ENCODE measurements around the gene LDHD. TPM values are rescaled to one million over a fixed set of nuclear protein-coding genes. Genes with fewer than 3 reads are reported as not detected.

The LDHD gene
- total and polyA plus RNA-seq, 2 experiments from 2014 or later = 12.7 to 21.9 TPM

DNA sequence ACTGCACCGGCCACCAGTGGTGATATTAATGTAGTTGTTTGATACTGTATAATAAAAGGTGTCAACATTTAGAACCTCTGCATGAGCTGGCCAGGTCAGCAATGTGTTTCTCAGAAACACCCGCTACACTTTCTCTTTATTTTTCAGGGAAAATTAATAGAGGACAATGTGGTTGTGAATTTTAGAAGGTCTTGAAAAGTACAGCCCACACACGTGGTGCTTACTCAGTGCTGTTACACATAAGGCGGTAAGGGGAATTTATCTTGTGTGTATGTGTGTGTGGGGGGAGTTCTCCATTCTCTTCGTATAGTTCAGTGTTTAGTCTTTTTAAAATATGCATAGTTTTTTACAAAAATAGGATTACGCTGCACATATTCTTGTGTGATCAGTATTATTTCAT is 27.4 kb upstream of the LDHD start:
- Histone ChIP-seq H3K36me3 (replicated peaks; ENCODE audit: insufficient read depth, low read depth) (no peaks in the 10 kb centered on the region), H3K4me3 (no peak overlapping the region), H3K9me3 (ENCODE audit: low read depth) (no peaks in the 10 kb centered on the region), H3K27ac (no peak overlapping the region), H4K20me1 (ENCODE audit: insufficient read depth, poor library complexity, severe bottlenecking) (no peaks in the 10 kb centered on the region), H2AFZ (no peak overlapping the region), H3K4me1 (ENCODE audit: insufficient read depth) (no peaks in the 10 kb centered on the region), H3K79me2 (peaks cover under 1% of the 10 kb centered on the region), H3K27me3 (no peaks in the 10 kb centered on the region), H3K4me2 (no peak overlapping the region), H3K9me2 (replicated peaks; ENCODE audit: insufficient read depth) (no peaks in the 10 kb centered on the region)
- WGBS (ENCODE audit: low lambda C conversion rate, missing lambda C conversion rate) = 89% methylated on average over 6 of the region's 6 CpGs
- no peak for TF ChIP-seq EZH2phosphoT487 (IDR thresholded peaks at IDR 0.05; ENCODE audit: low read depth, severe bottlenecking, unreplicated experiment)
- TF ChIP-seq EZH2 (IDR thresholded peaks at IDR 0.05; ENCODE audit: borderline replicate concordance) = no peak
- TF ChIP-seq, protein P1, sequence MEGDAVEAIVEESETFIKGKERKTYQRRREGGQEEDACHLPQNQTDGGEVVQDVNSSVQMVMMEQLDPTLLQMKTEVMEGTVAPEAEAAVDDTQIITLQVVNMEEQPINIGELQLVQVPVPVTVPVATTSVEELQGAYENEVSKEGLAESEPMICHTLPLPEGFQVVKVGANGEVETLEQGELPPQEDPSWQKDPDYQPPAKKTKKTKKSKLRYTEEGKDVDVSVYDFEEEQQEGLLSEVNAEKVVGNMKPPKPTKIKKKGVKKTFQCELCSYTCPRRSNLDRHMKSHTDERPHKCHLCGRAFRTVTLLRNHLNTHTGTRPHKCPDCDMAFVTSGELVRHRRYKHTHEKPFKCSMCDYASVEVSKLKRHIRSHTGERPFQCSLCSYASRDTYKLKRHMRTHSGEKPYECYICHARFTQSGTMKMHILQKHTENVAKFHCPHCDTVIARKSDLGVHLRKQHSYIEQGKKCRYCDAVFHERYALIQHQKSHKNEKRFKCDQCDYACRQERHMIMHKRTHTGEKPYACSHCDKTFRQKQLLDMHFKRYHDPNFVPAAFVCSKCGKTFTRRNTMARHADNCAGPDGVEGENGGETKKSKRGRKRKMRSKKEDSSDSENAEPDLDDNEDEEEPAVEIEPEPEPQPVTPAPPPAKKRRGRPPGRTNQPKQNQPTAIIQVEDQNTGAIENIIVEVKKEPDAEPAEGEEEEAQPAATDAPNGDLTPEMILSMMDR (IDR thresholded peaks at IDR 0.05; ENCODE audit: poor library complexity) = no peak
- DNase-seq (ENCODE audit: low spot score) = no peak

DNA sequence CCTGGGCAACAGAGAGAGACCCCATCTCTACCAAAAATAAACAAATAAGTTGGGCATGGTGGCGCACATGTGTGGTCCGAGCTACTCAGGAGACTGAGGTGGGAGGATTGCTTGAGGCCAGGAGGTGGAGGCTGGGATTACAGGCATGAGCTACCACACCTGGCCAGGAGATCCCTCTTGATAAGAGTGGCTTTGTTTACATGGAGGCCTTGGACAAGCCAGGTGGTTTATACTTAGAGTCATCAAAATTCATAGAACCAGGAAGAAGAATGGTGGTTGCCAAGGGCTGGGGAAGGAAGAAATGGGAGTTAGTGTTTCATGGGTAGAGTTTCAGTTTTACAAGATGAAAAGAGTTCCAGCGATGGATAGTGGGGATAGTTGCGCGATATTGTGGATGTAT is 22.9 kb upstream of the LDHD start:
- TF ChIP-seq, protein P1 (IDR thresholded peaks at IDR 0.05; ENCODE audit: poor library complexity) = no peak
- TF ChIP-seq EZH2 (IDR thresholded peaks at IDR 0.05; ENCODE audit: borderline replicate concordance) = no peak
- TF ChIP-seq EZH2phosphoT487 (IDR thresholded peaks at IDR 0.05; ENCODE audit: low read depth, severe bottlenecking, unreplicated experiment) = no peak
- 93% methylated on average over 5 of the region's 5 CpGs for WGBS (ENCODE audit: low lambda C conversion rate, missing lambda C conversion rate)
- no peak for DNase-seq (ENCODE audit: low spot score)

DNA sequence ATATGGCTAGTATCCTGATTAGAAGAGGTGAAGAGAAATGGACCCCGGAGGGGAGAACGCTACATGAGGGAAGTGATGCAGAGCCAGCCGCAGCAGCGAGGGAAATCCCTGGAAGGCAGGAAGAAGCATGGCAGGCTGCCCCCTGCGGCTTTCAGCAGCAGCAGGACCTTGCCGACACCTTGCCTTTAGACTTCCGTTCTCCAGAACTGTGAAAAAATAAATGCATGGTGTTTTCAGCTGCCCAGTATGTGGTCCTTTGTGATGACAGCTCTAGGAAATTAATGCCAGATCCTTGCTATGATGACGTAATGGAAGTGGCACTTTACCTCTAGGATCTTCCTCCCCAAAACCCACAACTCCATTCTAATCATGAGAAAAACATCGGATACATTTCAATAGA is 22.1 kb upstream of the LDHD start:
- Histone ChIP-seq H3K4me3 (no peak overlapping the region), H2AFZ (no peak overlapping the region), H3K4me1 (ENCODE audit: insufficient read depth) (no peaks in the 10 kb centered on the region), H3K9me2 (replicated peaks; ENCODE audit: insufficient read depth) (no peaks in the 10 kb centered on the region), H3K79me2 (no peaks in the 10 kb centered on the region), H3K4me2 (no peak overlapping the region), H3K27me3 (no peaks in the 10 kb centered on the region), H3K36me3 (replicated peaks; ENCODE audit: insufficient read depth, low read depth) (no peaks in the 10 kb centered on the region), H3K9me3 (ENCODE audit: low read depth) (no peaks in the 10 kb centered on the region), H4K20me1 (ENCODE audit: insufficient read depth, poor library complexity, severe bottlenecking) (no peaks in the 10 kb centered on the region), H3K27ac (no peak overlapping the region)
- TF ChIP-seq, protein P1 (IDR thresholded peaks at IDR 0.05; ENCODE audit: poor library complexity) = no peak
- TF ChIP-seq EZH2 (IDR thresholded peaks at IDR 0.05; ENCODE audit: borderline replicate concordance) (no peak), EZH2phosphoT487 (IDR thresholded peaks at IDR 0.05; ENCODE audit: low read depth, severe bottlenecking, unreplicated experiment) (no peak)
- 75% methylated on average over 9 of the region's 9 CpGs for WGBS (ENCODE audit: low lambda C conversion rate, missing lambda C conversion rate)
- DNase-seq (ENCODE audit: low spot score) = no peak

More for the DNA sequence above, 22.9 kb upstream of the LDHD start:
- no peak overlapping the region for H3K4me2 ChIP-seq
- no peaks in the 10 kb centered on the region for H3K4me1 ChIP-seq (ENCODE audit: insufficient read depth)
- no peaks in the 10 kb centered on the region for H3K9me3 ChIP-seq (ENCODE audit: low read depth)
- no peaks in the 10 kb centered on the region for H4K20me1 ChIP-seq (ENCODE audit: insufficient read depth, poor library complexity, severe bottlenecking)
- no peaks in the 10 kb centered on the region for H3K27me3 ChIP-seq
- H3K4me3 ChIP-seq = no peak overlapping the region
- H3K79me2 ChIP-seq = no peaks in the 10 kb centered on the region
- no peak overlapping the region for H3K27ac ChIP-seq
- H3K36me3 ChIP-seq (replicated peaks; ENCODE audit: insufficient read depth, low read depth) = no peaks in the 10 kb centered on the region
- H2AFZ ChIP-seq = no peak overlapping the region
- H3K9me2 ChIP-seq (replicated peaks; ENCODE audit: insufficient read depth) = no peaks in the 10 kb centered on the region

DNA sequence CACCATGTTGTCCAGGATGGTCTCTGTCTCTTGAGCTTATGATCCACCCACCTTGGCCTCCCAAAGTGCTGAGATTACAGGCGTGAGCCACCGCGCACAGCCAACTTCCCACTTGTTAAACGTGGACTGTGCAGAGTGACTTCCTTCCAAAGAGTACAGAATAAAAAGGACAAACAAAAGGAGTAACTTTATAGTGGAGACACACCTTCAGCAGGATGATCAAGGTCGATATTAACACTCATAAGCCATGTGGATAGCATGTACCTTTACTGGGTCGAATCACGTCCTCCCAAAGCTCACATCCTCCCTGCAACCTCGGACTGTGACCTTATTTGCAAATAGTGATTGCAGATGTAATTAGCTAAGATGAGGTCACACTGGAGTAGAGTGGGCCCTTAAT is 21.7 kb upstream of the LDHD start:
- Histone ChIP-seq H2AFZ (no peak overlapping the region), H3K9me2 (replicated peaks; ENCODE audit: insufficient read depth) (no peaks in the 10 kb centered on the region), H3K4me2 (no peak overlapping the region), H3K36me3 (replicated peaks; ENCODE audit: insufficient read depth, low read depth) (no peaks in the 10 kb centered on the region), H3K27me3 (no peaks in the 10 kb centered on the region), H4K20me1 (ENCODE audit: insufficient read depth, poor library complexity, severe bottlenecking) (no peaks in the 10 kb centered on the region), H3K79me2 (no peaks in the 10 kb centered on the region), H3K4me3 (no peak overlapping the region), H3K4me1 (ENCODE audit: insufficient read depth) (no peaks in the 10 kb centered on the region), H3K9me3 (ENCODE audit: low read depth) (no peaks in the 10 kb centered on the region), H3K27ac (no peak overlapping the region)
- 93% methylated on average over 8 of the region's 8 CpGs for WGBS (ENCODE audit: low lambda C conversion rate, missing lambda C conversion rate)
- TF ChIP-seq EZH2phosphoT487 (IDR thresholded peaks at IDR 0.05; ENCODE audit: low read depth, severe bottlenecking, unreplicated experiment) (no peak), EZH2 (IDR thresholded peaks at IDR 0.05; ENCODE audit: borderline replicate concordance) (no peak)
- TF ChIP-seq, protein P1 (IDR thresholded peaks at IDR 0.05; ENCODE audit: poor library complexity) = no peak
- DNase-seq (ENCODE audit: low spot score) = no peak

Measured in hepatocyte (in vitro differentiated cells).